DND-41 (cell line): ENCODE data around the gene RBMS2.

Source experiments
- CTCF ChIP-seq: IDR thresholded peaks from 2 replicates; pipeline ENCODE4 v1.5.1; 2012; ENCODE audit warnings: borderline replicate concordance, low read length, moderate library complexity, mild to moderate bottlenecking; ENCODE audit not compliant: poor library complexity, severe bottlenecking; ENCODE audit errors: extremely low read depth
- EZH2 ChIP-seq: IDR thresholded peaks from 3 replicates; pipeline ENCODE4 v1.6.1; 2012; ENCODE audit warnings: borderline replicate concordance, low read depth, mild to moderate bottlenecking, moderate library complexity, low read length, inconsistent platforms; ENCODE audit not compliant: severe bottlenecking

GRCh38 chr12:56565510-56566101 is 44.0 kb downstream of the RBMS2 start:
- TF ChIP-seq CTCF (no peak), EZH2 (no peak)
